Hematopoietic multipotent progenitor cell (in vitro differentiated cells): ENCODE data around the gene ZNF526. TPM values are rescaled to one million over a fixed set of nuclear protein-coding genes. Genes with fewer than 3 reads are reported as not detected.
"Not testable (repeated sequence)": the region's sequence is repeated elsewhere in the genome, so short reads cannot be mapped to it uniquely, and the experiment has no call there.

ENCODE experiments used
- DNase-seq, 3 donors: peaks; one replicate each; pipeline ENCODE4 v3.0.0-alpha.2; 2011 to 2015; ENCODE audit warnings: low read depth in 2 of 3, low spot score in 2 of 3
- total RNA-seq: library from RNA; depleted of rRNA; stranded (reverse); fragments of >200 nt; gene quantifications from one replicate; pipeline ENCODE4 v1.2.3, GENCODE V29; 2012

The ZNF526 gene
- total RNA-seq, 1 donor, result 16.2 TPM

GRCh38 chr19:42254850-42255765 is 35.0 kb downstream of the ZNF526 start, which contains the start of gene ERF:
Gene ERF, minus strand, starts transcription at chr19:42255128. Its CDS starts 129 bp downstream, at chr19:42254999.
- DNase-seq, result peak; percentile 92 to 96 (median 95)

- DNase-seq, result no peak
These were observed 35.9 kb downstream of the ZNF526 start for GRCh38 chr19:42255766-42256745.

- not testable (repeated sequence) for DNase-seq
These were observed 37.7 kb downstream of the ZNF526 start for GRCh38 chr19:42257842-42258241.

GRCh38 chr19:42261763-42262162 is 41.7 kb downstream of the ZNF526 start:
- no peak for DNase-seq

- not testable (repeated sequence) for DNase-seq
These were observed 46.0 kb downstream of the ZNF526 start for GRCh38 chr19:42266105-42266504.

GRCh38 chr19:42266928-42267603 is 47.0 kb downstream of the ZNF526 start:
- DNase-seq, result not testable (repeated sequence)

GRCh38 chr19:42267644-42268141 is 47.6 kb downstream of the ZNF526 start:
- DNase-seq, result no peak

GRCh38 chr19:42268142-42268703 is 48.1 kb downstream of the ZNF526 start:
- peak; percentile 98 to 100 (median 99) for DNase-seq

- peak; percentile 99 to 100 (median 100) for DNase-seq
These were observed 48.8 kb downstream of the ZNF526 start, which contains the start of gene CIC for GRCh38 chr19:42268704-42269477. Gene CIC, plus strand, starts transcription at chr19:42269252. Its CDS starts 2,532 bp downstream, at chr19:42271784.

- DNase-seq, result no peak
These were observed 49.6 kb downstream of the ZNF526 start for GRCh38 chr19:42269478-42270345.

GRCh38 chr19:42270346-42271044 is 50.4 kb downstream of the ZNF526 start:
- DNase-seq, result peak in 2 of 3 donors; percentile 74 to 76

- DNase-seq, result no peak
These were observed 50.9 kb downstream of the ZNF526 start for GRCh38 chr19:42271045-42271419.

GRCh38 chr19:42271861-42272534 is 51.9 kb downstream of the ZNF526 start:
- no peak for DNase-seq

- no peak for DNase-seq
These were observed 52.4 kb downstream of the ZNF526 start for GRCh38 chr19:42272535-42272897.

- DNase-seq, result no peak
These were observed 52.9 kb downstream of the ZNF526 start for GRCh38 chr19:42272989-42273406.

GRCh38 chr19:42273407-42274064 is 53.4 kb downstream of the ZNF526 start:
- no peak for DNase-seq
